Activated CD8-positive, alpha-beta memory T cell treated with anti-CD3 and anti-CD28 coated beads, Interleukin-2, amount 10 ng/mL, durations not matched to agents 7 days and 5 days (primary cell): Measurements from ENCODE around the gene TMEFF2. TPM values are rescaled to one million over a fixed set of nuclear protein-coding genes. Genes with fewer than 3 reads are reported as not detected.

ENCODE experiments used
- ATAC-seq: fragments of 150-1000 bp; cut with Tn5 transposase; one replicate; pipeline ENCODE4 v1.10.0; 2021; ENCODE audit warnings: moderate library complexity
- CTCF ChIA-PET: fragments of 350-600 bp; sonication (Branson Sonifier 250); formaldehyde crosslinking; loops from one replicate; lab custom pipeline; 2021; ENCODE audit warnings: antibody characterized with exemption; lab: Charles Lee
- DNase-seq: peaks from one replicate; pipeline ENCODE4 v3.0.0-alpha.2; 2020
- H3K27ac Mint-ChIP-seq: one replicate; pipeline ENCODE4 v1.8.0; 2021; ENCODE audit warnings: mild to moderate bottlenecking, mixed read lengths
- H3K27me3 Mint-ChIP-seq: one replicate; pipeline ENCODE4 v1.8.0; 2021; ENCODE audit warnings: mixed read lengths
- H3K36me3 Mint-ChIP-seq: one replicate; pipeline ENCODE4 v1.8.0; 2021; ENCODE audit warnings: mild to moderate bottlenecking, mixed read lengths
- H3K4me1 Mint-ChIP-seq: one replicate; pipeline ENCODE4 v1.8.0; 2021; ENCODE audit warnings: mixed read lengths
- H3K4me3 Mint-ChIP-seq: one replicate; pipeline ENCODE4 v1.8.0; 2021; ENCODE audit warnings: mild to moderate bottlenecking, moderate library complexity, mixed read lengths
- H3K9me3 Mint-ChIP-seq: one replicate; pipeline ENCODE4 v1.8.0; 2022; ENCODE audit warnings: low read depth, mixed read lengths
- total RNA-seq, 2 experiments: library from RNA; stranded (reverse); gene quantifications; one replicate each; pipeline ENCODE4 v1.2.3, GENCODE V29; 2021

Gene TMEFF2
- total RNA-seq, result not detected

GRCh38 chr2:192194866-192195547 is at the start of gene TMEFF2:
Gene TMEFF2 (minus strand): TSS chr2:192194933. CDS start chr2:192194524, 409 bp downstream.
- Mint-ChIP-seq H3K4me3 (peak within 1 kb of the TSS; percentile 66), H3K27me3 (peaks cover 72% of the 10 kb centered on the region), H3K9me3 (no peaks in the 10 kb centered on the region), H3K36me3 (no peaks in the 10 kb centered on the region), H3K4me1 (peaks cover 26% of the 10 kb centered on the region), H3K27ac (no peak within 1 kb of the TSS)
- DNase-seq (peak; percentile 70), ATAC-seq (peak; percentile 77)
- CTCF ChIA-PET, result interaction anchor here (1.2 to 1.5 kb wide), 2 partner anchors 13 to 33 kb away, joined by 3 read pairs; no protein-coding TSS in a partner anchor

- no peaks in the 10 kb centered on the region for H3K9me3 Mint-ChIP-seq
- H3K27ac Mint-ChIP-seq, result no peak overlapping the region
- H3K4me1 Mint-ChIP-seq, result no peaks in the 10 kb centered on the region
- no peaks in the 10 kb centered on the region for H3K36me3 Mint-ChIP-seq
- ATAC-seq (no peak), DNase-seq (no peak)
- H3K27me3 Mint-ChIP-seq, result no peaks in the 10 kb centered on the region
- CTCF ChIA-PET, result no interaction called here
- H3K4me3 Mint-ChIP-seq, result no peak overlapping the region
These were observed 48.8 kb upstream of the TMEFF2 start for GRCh38 chr2:192243488-192243887.

GRCh38 chr2:192236136-192236535 is 41.4 kb upstream of the TMEFF2 start:
- ATAC-seq (no peak), DNase-seq (no peak)
- Mint-ChIP-seq H3K27ac (no peak overlapping the region), H3K27me3 (no peaks in the 10 kb centered on the region), H3K4me3 (no peak overlapping the region), H3K4me1 (no peaks in the 10 kb centered on the region), H3K36me3 (no peaks in the 10 kb centered on the region), H3K9me3 (no peaks in the 10 kb centered on the region)
- CTCF ChIA-PET, result no interaction called here

- Mint-ChIP-seq H3K9me3 (no peaks in the 10 kb centered on the region), H3K4me3 (no peak overlapping the region), H3K36me3 (no peaks in the 10 kb centered on the region), H3K4me1 (no peaks in the 10 kb centered on the region), H3K27me3 (no peaks in the 10 kb centered on the region), H3K27ac (no peak overlapping the region)
- CTCF ChIA-PET, result no interaction called here
- DNase-seq (no peak), ATAC-seq (no peak)
These were observed 36.2 kb upstream of the TMEFF2 start for GRCh38 chr2:192230889-192231453.

- CTCF ChIA-PET, result no interaction called here
- ATAC-seq, result no peak
- no peak for DNase-seq
- Mint-ChIP-seq H3K4me1 (no peaks in the 10 kb centered on the region), H3K27ac (no peak overlapping the region), H3K36me3 (no peaks in the 10 kb centered on the region), H3K27me3 (no peaks in the 10 kb centered on the region), H3K9me3 (no peaks in the 10 kb centered on the region), H3K4me3 (no peak overlapping the region)
These were observed 34.0 kb upstream of the TMEFF2 start for GRCh38 chr2:192228685-192229084.

- ATAC-seq (no peak), DNase-seq (no peak)
- H3K27ac Mint-ChIP-seq, result no peak overlapping the region
- no peaks in the 10 kb centered on the region for H3K36me3 Mint-ChIP-seq
- no peaks in the 10 kb centered on the region for H3K4me1 Mint-ChIP-seq
- H3K27me3 Mint-ChIP-seq, result no peaks in the 10 kb centered on the region
- CTCF ChIA-PET, result no interaction called here
- H3K9me3 Mint-ChIP-seq, result no peaks in the 10 kb centered on the region
- H3K4me3 Mint-ChIP-seq, result no peak overlapping the region
These were observed 24.2 kb upstream of the TMEFF2 start for GRCh38 chr2:192218970-192219369.

- Mint-ChIP-seq H3K4me1 (no peaks in the 10 kb centered on the region), H3K27ac (no peak overlapping the region), H3K4me3 (no peak overlapping the region), H3K36me3 (no peaks in the 10 kb centered on the region), H3K9me3 (no peaks in the 10 kb centered on the region), H3K27me3 (no peaks in the 10 kb centered on the region)
- no peak for DNase-seq
- no peak for ATAC-seq
- CTCF ChIA-PET, result no interaction called here
These were observed 23.6 kb upstream of the TMEFF2 start for GRCh38 chr2:192218377-192218776.

GRCh38 chr2:192216336-192216735 is 21.6 kb upstream of the TMEFF2 start:
- H3K27ac Mint-ChIP-seq, result no peak overlapping the region
- ATAC-seq (no peak), DNase-seq (no peak)
- H3K4me3 Mint-ChIP-seq, result no peak overlapping the region
- CTCF ChIA-PET, result no interaction called here
- no peaks in the 10 kb centered on the region for H3K4me1 Mint-ChIP-seq
- no peaks in the 10 kb centered on the region for H3K36me3 Mint-ChIP-seq
- no peaks in the 10 kb centered on the region for H3K9me3 Mint-ChIP-seq
- H3K27me3 Mint-ChIP-seq, result no peaks in the 10 kb centered on the region

GRCh38 chr2:192215096-192215877 is 20.6 kb upstream of the TMEFF2 start:
- Mint-ChIP-seq H3K4me3 (no peak overlapping the region), H3K4me1 (no peaks in the 10 kb centered on the region), H3K27ac (no peak overlapping the region), H3K27me3 (no peaks in the 10 kb centered on the region), H3K36me3 (no peaks in the 10 kb centered on the region), H3K9me3 (no peaks in the 10 kb centered on the region)
- CTCF ChIA-PET, result no interaction called here
- no peak for ATAC-seq
- no peak for DNase-seq

- Mint-ChIP-seq H3K9me3 (no peaks in the 10 kb centered on the region), H3K27ac (no peak overlapping the region), H3K4me3 (no peak overlapping the region), H3K36me3 (no peaks in the 10 kb centered on the region), H3K27me3 (no peaks in the 10 kb centered on the region), H3K4me1 (no peaks in the 10 kb centered on the region)
- no peak for DNase-seq
- no peak for ATAC-seq
- CTCF ChIA-PET, result no interaction called here
These were observed 14.1 kb upstream of the TMEFF2 start for GRCh38 chr2:192208848-192209247.

GRCh38 chr2:192206399-192206798 is 11.7 kb upstream of the TMEFF2 start:
- Mint-ChIP-seq H3K4me1 (no peaks in the 10 kb centered on the region), H3K27ac (no peak overlapping the region), H3K27me3 (no peaks in the 10 kb centered on the region), H3K36me3 (no peaks in the 10 kb centered on the region), H3K9me3 (no peaks in the 10 kb centered on the region), H3K4me3 (no peak overlapping the region)
- DNase-seq, result no peak
- CTCF ChIA-PET, result no interaction called here
- no peak for ATAC-seq

GRCh38 chr2:192203876-192204275 is 9.1 kb upstream of the TMEFF2 start:
- Mint-ChIP-seq H3K27ac (no peak overlapping the region), H3K9me3 (no peaks in the 10 kb centered on the region), H3K4me3 (no peak overlapping the region), H3K4me1 (no peaks in the 10 kb centered on the region), H3K36me3 (no peaks in the 10 kb centered on the region), H3K27me3 (peaks cover 5% of the 10 kb centered on the region)
- ATAC-seq (no peak), DNase-seq (no peak)
- CTCF ChIA-PET, result no interaction called here

- Mint-ChIP-seq H3K36me3 (no peaks in the 10 kb centered on the region), H3K27me3 (peaks cover 10% of the 10 kb centered on the region), H3K9me3 (no peaks in the 10 kb centered on the region), H3K27ac (no peak overlapping the region), H3K4me1 (no peaks in the 10 kb centered on the region), H3K4me3 (no peak overlapping the region)
- ATAC-seq, result no peak
- no peak for DNase-seq
- CTCF ChIA-PET, result interaction anchor here (0.6 kb wide), 1 partner anchor 24 kb away, joined by 3 read pairs; no protein-coding TSS in a partner anchor
These were observed 7.6 kb upstream of the TMEFF2 start for GRCh38 chr2:192202373-192202772.

GRCh38 chr2:192201116-192201515 is 6.4 kb upstream of the TMEFF2 start:
- Mint-ChIP-seq H3K27ac (no peak overlapping the region), H3K36me3 (no peaks in the 10 kb centered on the region), H3K4me1 (peaks cover 6% of the 10 kb centered on the region), H3K9me3 (no peaks in the 10 kb centered on the region), H3K4me3 (no peak overlapping the region), H3K27me3 (peaks cover 21% of the 10 kb centered on the region)
- no peak for DNase-seq
- ATAC-seq, result no peak
- CTCF ChIA-PET, result interaction anchor here (1.0 kb wide), 1 partner anchor 39 kb away, joined by 3 read pairs; no protein-coding TSS in a partner anchor
